ENCODE data around the gene PLCB4.

The PLCB4 gene

DNA sequence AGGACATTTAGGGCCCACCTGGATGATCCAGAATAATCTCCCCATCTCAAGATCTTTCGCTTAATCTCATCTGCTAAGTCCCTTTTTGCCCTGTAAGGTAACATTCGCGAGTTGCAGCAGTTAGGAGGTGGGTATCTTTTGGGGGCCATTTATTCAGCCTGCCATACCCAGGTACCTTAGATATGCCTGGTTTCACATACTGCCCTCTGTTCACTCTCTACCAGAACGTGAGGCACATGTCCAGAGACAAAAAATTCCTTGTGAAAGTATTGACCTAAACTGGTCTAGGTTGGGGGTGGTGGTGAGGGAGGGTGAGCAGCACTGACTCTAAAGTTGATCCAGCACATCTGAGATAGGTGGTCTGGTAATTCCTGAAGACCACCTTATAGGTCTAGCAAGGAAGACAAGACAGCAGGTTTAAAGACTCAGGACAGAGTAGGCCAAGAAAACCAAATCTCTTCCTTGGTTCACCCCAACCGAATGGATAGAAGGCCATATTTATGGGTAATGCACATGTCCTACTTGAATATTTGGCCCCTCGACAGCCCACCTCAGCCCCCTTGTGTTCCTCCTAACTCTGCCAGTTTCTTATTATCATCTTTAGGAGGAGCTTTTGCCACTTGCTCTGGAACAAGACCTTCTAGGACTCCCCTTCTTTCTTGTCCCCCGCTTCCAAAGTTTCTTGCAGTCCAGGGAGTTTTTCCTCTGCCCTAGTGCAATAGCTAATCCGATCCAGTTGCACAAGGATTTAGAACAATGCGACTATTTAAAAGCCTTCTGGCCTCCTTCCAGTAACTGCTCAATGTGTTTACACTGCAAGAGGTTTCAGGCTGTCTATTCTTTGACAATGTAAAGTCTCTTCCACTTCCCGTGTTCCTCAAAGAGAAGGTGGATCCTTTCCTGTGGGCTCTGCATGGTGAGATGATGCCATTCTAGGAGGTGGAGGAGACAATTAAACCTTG is 232.5 kb downstream of the PLCB4 start:
- TF ChIP-seq, protein P1, sequence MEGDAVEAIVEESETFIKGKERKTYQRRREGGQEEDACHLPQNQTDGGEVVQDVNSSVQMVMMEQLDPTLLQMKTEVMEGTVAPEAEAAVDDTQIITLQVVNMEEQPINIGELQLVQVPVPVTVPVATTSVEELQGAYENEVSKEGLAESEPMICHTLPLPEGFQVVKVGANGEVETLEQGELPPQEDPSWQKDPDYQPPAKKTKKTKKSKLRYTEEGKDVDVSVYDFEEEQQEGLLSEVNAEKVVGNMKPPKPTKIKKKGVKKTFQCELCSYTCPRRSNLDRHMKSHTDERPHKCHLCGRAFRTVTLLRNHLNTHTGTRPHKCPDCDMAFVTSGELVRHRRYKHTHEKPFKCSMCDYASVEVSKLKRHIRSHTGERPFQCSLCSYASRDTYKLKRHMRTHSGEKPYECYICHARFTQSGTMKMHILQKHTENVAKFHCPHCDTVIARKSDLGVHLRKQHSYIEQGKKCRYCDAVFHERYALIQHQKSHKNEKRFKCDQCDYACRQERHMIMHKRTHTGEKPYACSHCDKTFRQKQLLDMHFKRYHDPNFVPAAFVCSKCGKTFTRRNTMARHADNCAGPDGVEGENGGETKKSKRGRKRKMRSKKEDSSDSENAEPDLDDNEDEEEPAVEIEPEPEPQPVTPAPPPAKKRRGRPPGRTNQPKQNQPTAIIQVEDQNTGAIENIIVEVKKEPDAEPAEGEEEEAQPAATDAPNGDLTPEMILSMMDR (IDR thresholded peaks at IDR 0.05; ENCODE audit: insufficient read depth, low read depth, low read length, missing control alignments), result no peak
- DNase-seq (ENCODE audit: low read depth), result peak; percentile 75
- no peak overlapping the region for H3K4me3 ChIP-seq (ENCODE audit: low read length)

DNA sequence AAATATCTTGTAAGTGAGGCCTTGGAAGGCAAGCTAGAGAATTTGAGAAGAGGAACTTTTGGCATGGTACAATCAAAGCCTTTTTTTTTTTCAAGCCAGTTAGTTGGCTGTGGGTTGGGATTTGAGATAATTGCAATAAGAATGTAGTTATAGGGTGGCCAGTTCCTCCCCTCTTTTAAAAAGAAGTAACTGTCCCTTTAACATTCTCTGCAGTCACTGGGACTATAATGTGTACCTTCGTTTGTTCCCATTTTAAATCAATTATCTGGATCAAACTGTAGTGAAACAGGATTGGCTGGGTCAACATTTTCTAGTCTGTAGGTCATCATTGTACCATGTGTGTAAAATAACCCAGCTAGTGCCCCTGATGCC is 233.2 kb downstream of the PLCB4 start:
- no peak for DNase-seq (ENCODE audit: low read depth)
- H3K4me3 ChIP-seq (ENCODE audit: low read length), result no peak overlapping the region
- TF ChIP-seq, protein P1 (IDR thresholded peaks at IDR 0.05; ENCODE audit: insufficient read depth, low read depth, low read length, missing control alignments), result no peak

DNA sequence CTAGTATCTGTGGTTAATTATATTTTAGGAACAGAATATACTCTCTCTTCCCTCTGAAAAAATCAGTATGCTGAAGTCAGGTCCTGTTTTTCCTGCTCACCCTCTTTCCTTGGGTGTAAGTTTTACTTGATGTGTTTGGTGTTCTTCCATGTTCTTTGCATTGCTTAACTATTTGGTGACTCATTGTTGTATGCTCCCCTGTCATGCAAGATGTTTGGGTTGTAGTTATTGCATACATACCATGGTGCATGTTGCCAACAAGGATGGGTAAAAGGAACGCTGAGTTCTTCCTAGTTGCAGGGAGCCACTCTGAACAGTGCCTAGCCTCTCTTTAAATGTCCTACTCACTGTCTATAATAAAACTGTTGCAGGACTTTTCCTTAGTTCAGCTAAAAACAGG is 237.6 kb downstream of the PLCB4 start:
- TF ChIP-seq, protein P1 (IDR thresholded peaks at IDR 0.05; ENCODE audit: insufficient read depth, low read depth, low read length, missing control alignments), result no peak
- H3K4me3 ChIP-seq (ENCODE audit: low read length), result no peak overlapping the region
- peak; percentile 95 for DNase-seq (ENCODE audit: low read depth)

DNA sequence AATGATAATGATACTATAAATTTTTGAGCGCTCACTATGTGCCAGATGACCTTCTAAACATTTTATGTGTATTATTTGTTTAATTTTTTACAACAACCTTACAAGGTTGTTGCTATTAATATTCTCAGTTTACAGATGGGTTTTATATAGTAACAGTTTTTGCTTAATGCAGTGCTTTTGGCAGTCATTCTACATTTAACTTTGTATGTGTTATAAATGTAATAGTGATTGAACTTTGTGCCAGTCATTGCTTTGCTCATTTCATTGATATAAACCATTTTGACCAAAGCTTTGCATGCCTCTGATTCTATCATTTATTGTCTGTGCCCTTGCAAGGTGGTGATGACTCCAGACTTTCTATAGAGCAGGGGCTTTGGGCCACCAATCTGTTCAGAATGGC is 239.2 kb downstream of the PLCB4 start:
- TF ChIP-seq, protein P1 (IDR thresholded peaks at IDR 0.05; ENCODE audit: insufficient read depth, low read depth, low read length, missing control alignments), result no peak
- no peak overlapping the region for H3K4me3 ChIP-seq (ENCODE audit: low read length)
- no peak for DNase-seq (ENCODE audit: low read depth)

DNA sequence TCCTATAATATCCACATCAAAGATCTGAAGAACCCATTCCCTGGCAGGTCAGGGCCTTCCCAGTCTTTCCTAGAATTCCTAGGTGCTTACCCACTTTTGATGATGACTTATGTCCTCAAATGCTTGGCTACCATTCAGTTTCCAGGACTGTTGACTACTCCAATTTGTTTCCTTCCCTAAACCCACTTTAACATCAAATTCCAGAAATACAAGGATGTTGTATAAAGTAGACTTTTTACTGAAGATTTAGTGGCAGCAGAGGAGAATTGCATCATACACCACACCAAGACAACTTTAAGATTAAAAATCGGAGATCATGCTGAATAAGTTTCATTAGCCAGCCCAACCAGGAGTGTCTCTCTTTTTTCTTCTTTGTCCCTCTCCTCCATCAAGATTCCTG is 242.2 kb downstream of the PLCB4 start:
- TF ChIP-seq, protein P1 (IDR thresholded peaks at IDR 0.05; ENCODE audit: insufficient read depth, low read depth, low read length, missing control alignments), result no peak
- no peak for DNase-seq (ENCODE audit: low read depth)
- H3K4me3 ChIP-seq (ENCODE audit: low read length), result no peak overlapping the region

DNA sequence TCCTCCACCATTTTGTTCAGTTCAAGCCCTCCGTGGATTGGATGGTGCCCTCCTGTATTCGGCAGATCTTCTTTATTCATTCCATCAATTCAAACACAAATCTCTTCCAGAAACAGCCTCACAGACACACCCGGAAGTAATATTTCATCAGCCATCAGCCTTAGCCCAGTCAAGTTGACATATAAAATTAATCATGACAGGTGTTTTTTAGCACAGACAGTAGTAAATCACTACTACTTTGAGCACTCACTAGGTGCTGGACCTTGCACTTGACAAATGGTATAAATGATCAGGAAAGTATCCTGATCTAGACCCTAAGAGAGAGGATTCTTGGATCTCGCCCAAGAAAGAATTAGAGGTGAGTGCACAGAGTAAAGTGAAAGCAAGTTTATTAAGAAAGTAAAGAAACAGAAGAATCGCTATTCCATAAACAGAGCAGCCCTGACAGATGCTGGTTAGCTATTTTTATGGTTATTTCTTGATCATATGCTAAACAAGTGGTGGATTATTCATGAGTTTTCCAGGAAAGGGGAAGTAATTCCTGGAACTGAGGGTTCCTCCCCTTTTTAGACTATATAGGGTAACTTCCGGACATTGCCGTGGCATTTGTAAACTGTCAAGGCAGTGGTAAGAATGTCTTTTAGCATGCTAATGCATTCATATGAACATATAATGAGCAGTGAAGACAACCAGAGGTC is 250.9 kb downstream of the PLCB4 start:
- no peak for DNase-seq (ENCODE audit: low read depth)
- no peak overlapping the region for H3K4me3 ChIP-seq (ENCODE audit: low read length)
- TF ChIP-seq, protein P1 (IDR thresholded peaks at IDR 0.05; ENCODE audit: insufficient read depth, low read depth, low read length, missing control alignments), result no peak
